H1 (cell line): ENCODE data around the gene TRIM31. TPM values are rescaled to one million over a fixed set of nuclear protein-coding genes. Genes with fewer than 3 reads are reported as not detected.

Experiments used
- CTCF ChIA-PET: fragments of 300-600 bp; sonication (Branson Sonifier 250); formaldehyde crosslinking; loops from one replicate; lab custom pipeline; 2021; ENCODE audit not compliant: partially characterized antibody; lab: Charles Lee
- POLR2A ChIA-PET: fragments of 300-600 bp; sonication (Branson Sonifier 250); formaldehyde crosslinking; loops from one replicate; lab custom pipeline; 2021; ENCODE audit warnings: inconsistent platforms; ENCODE audit not compliant: partially characterized antibody; lab: Charles Lee
- DNase-seq, 2 experiments: peaks; one replicate each; pipeline versions ENCODE4 v3.0.0 to v3.0.0-alpha.2; 2010 to 2022; ENCODE audit warnings: low spot score in 2 of 2, low read depth in 1 of 2, mixed read lengths in 1 of 2
- FAIRE-seq: peaks from 2 replicates; lab custom pipeline; 2011; peaks lifted over from hg19 to GRCh38; lab: Jason Lieb, UNC
- H2AFZ ChIP-seq: 2 replicates; pipeline ENCODE4 v1.8.1; 2012; ENCODE audit warnings: low read length, inconsistent platforms
- H2AK5ac ChIP-seq: 2 replicates; pipeline ENCODE4 v1.6.1; 2013; ENCODE audit warnings: low read depth, low read length
- H2BK120ac ChIP-seq: replicated peaks from 2 replicates; pipeline ENCODE3; 2013; ENCODE audit warnings: low read depth, low read length, inconsistent platforms
- H2BK12ac ChIP-seq: 2 replicates; pipeline ENCODE4 v1.6.1; 2013; ENCODE audit warnings: low read depth, low read length
- H2BK15ac ChIP-seq: 2 replicates; pipeline ENCODE4 v1.6.1; 2013; ENCODE audit warnings: low read length
- H2BK20ac ChIP-seq: 2 replicates; pipeline ENCODE4 v1.6.1; 2013; ENCODE audit warnings: low read length
- H2BK5ac ChIP-seq: 2 replicates; pipeline ENCODE4 v1.6.1; 2013; ENCODE audit warnings: low read depth, low read length
- H3K14ac ChIP-seq: 2 replicates; pipeline ENCODE4 v1.6.1; 2013; ENCODE audit warnings: inconsistent platforms; ENCODE audit not compliant: insufficient read length
- H3K18ac ChIP-seq: 2 replicates; pipeline ENCODE4 v1.6.1; 2013; ENCODE audit warnings: low read length; ENCODE audit errors: extremely low read depth
- H3K23ac ChIP-seq: 2 replicates; pipeline ENCODE4 v1.6.1; 2013; ENCODE audit warnings: inconsistent platforms; ENCODE audit not compliant: insufficient read length
- H3K23me2 ChIP-seq: 2 replicates; pipeline ENCODE4 v1.6.1; 2013; ENCODE audit warnings: low read depth, low read length
- H3K27ac ChIP-seq: 2 replicates; pipeline ENCODE4 v1.6.1; 2011; ENCODE audit warnings: low read depth, low read length, inconsistent platforms
- H3K27me3 ChIP-seq, 4 experiments: replicated peaks in 1 of 4; 1 replicate in 1 of 4; 2 replicates in 3 of 4; pipeline versions ENCODE4 v1.6.1 to v1.8.1; 2011 to 2013; ENCODE audit warnings: low read length in 3 of 4, mild to moderate bottlenecking in 3 of 4, inconsistent platforms in 2 of 4, mixed read lengths in 2 of 4, moderate library complexity in 1 of 4; ENCODE audit not compliant: control insufficient read depth in 3 of 4, insufficient read depth in 3 of 4; ENCODE audit errors: extremely low read depth in 1 of 4
- H3K36me3 ChIP-seq, 4 experiments: 2 replicates each; pipeline versions ENCODE4 v1.6.1 to v1.8.1; 2011 to 2013; ENCODE audit warnings: mild to moderate bottlenecking in 4 of 4, low read length in 3 of 4, moderate library complexity in 2 of 4, control low read depth in 1 of 4, inconsistent platforms in 1 of 4; ENCODE audit not compliant: insufficient read depth in 4 of 4, control insufficient read depth in 2 of 4
- H3K4ac ChIP-seq: replicated peaks from 2 replicates; pipeline ENCODE3; 2013; ENCODE audit warnings: low read length, low read depth, mixed read lengths, inconsistent platforms; ENCODE audit not compliant: insufficient read length
- H3K4me1 ChIP-seq, 4 experiments: replicated peaks in 1 of 4; 1 replicate in 1 of 4; 2 replicates in 3 of 4; pipeline versions ENCODE4 v1.6.1 to v1.8.1; 2011 to 2013; ENCODE audit warnings: low read length in 3 of 4, inconsistent platforms in 2 of 4, mixed read lengths in 1 of 4; ENCODE audit not compliant: insufficient read depth in 4 of 4, control insufficient read depth in 3 of 4
- H3K4me2 ChIP-seq, 2 experiments: 2 replicates each; pipeline versions ENCODE4 v1.6.1 to v1.8.1; 2011 to 2013; ENCODE audit warnings: low read depth in 2 of 2, low read length in 2 of 2, control low read depth in 1 of 2, inconsistent platforms in 1 of 2, mild to moderate bottlenecking in 1 of 2; ENCODE audit not compliant: insufficient read depth in 1 of 2
- H3K4me3 ChIP-seq, 4 experiments: fragments of 200-600, 300-600 bp in 1 of 4; sonication (generic), shearing (Covaris generic), sonication (Bioruptor Twin) in 1 of 4; 2 replicates each; pipeline versions ENCODE4 v1.5.1 to v1.8.1; 2011 to 2016; ENCODE audit warnings: low read length in 4 of 4, low read depth in 3 of 4, control low read depth in 2 of 4, inconsistent platforms in 2 of 4, mild to moderate bottlenecking in 2 of 4, mixed read lengths in 1 of 4, moderate library complexity in 1 of 4; ENCODE audit not compliant: insufficient read depth in 2 of 4; ENCODE audit errors: extremely low read depth in 1 of 4
- H3K56ac ChIP-seq: replicated peaks from 2 replicates; pipeline ENCODE3; 2013; ENCODE audit warnings: low read depth, mild to moderate bottlenecking, mixed read lengths, low read length, inconsistent platforms; ENCODE audit not compliant: insufficient read length
- H3K79me1 ChIP-seq: 2 replicates; pipeline ENCODE4 v1.6.1; 2013; ENCODE audit warnings: low read depth, low read length, control low read depth
- H3K79me2 ChIP-seq, 2 experiments: 2 replicates each; pipeline versions ENCODE4 v1.6.1 to v1.8.1; 2012 to 2013; ENCODE audit warnings: low read length in 2 of 2, mild to moderate bottlenecking in 2 of 2, inconsistent platforms in 1 of 2; ENCODE audit not compliant: insufficient read depth in 2 of 2, control insufficient read depth in 1 of 2
- H3K9ac ChIP-seq, 4 experiments: replicated peaks in 1 of 4; 1 replicate in 1 of 4; 2 replicates in 3 of 4; pipeline versions ENCODE4 v1.6.1 to v1.8.1; 2011 to 2013; ENCODE audit warnings: low read depth in 3 of 4, low read length in 3 of 4, control low read depth in 2 of 4, mild to moderate bottlenecking in 2 of 4, moderate library complexity in 2 of 4, inconsistent platforms in 1 of 4; ENCODE audit errors: extremely low read depth in 1 of 4
- H3K9me3 ChIP-seq, 2 experiments: 2 replicates each; pipeline versions ENCODE4 v1.6.1 to v1.8.1; 2012 to 2013; ENCODE audit warnings: mild to moderate bottlenecking in 2 of 2, moderate library complexity in 2 of 2, control low read depth in 1 of 2, inconsistent platforms in 1 of 2, low read depth in 1 of 2, low read length in 1 of 2, mixed read lengths in 1 of 2; ENCODE audit not compliant: insufficient read depth in 2 of 2
- H4K20me1 ChIP-seq, 2 experiments: replicated peaks in 1 of 2; 2 replicates each; pipeline versions ENCODE3 to v1.8.1; 2011 to 2013; ENCODE audit warnings: inconsistent platforms in 2 of 2, low read length in 2 of 2, mild to moderate bottlenecking in 1 of 2; ENCODE audit not compliant: insufficient read depth in 2 of 2, control insufficient read depth in 1 of 2
- H4K5ac ChIP-seq: 2 replicates; pipeline ENCODE4 v1.6.1; 2013; ENCODE audit warnings: low read length, low read depth, mixed read lengths, inconsistent platforms; ENCODE audit not compliant: insufficient read length
- H4K8ac ChIP-seq: 2 replicates; pipeline ENCODE4 v1.8.0; 2013; ENCODE audit warnings: mild to moderate bottlenecking, moderate library complexity, low read length, inconsistent platforms; ENCODE audit not compliant: insufficient read depth; ENCODE audit errors: extremely low read depth
- H4K91ac ChIP-seq: replicated peaks from 2 replicates; pipeline ENCODE3; 2013; ENCODE audit warnings: low read length, mixed read lengths, inconsistent platforms; ENCODE audit not compliant: insufficient read length
- ATF2 ChIP-seq: IDR thresholded peaks from 2 replicates; pipeline ENCODE4 v1.6.1; 2012; ENCODE audit warnings: low read length, inconsistent platforms
- EZH2 ChIP-seq: fragments of 200-600 bp; sonication (generic); IDR thresholded peaks from 2 replicates; pipeline ENCODE4 v1.7.1; 2012; ENCODE audit warnings: low read depth, mild to moderate bottlenecking, moderate library complexity, low read length, inconsistent platforms; ENCODE audit not compliant: severe bottlenecking
- SIN3A ChIP-seq, 2 experiments: IDR thresholded peaks in 1 of 2; conservative IDR thresholded peaks in 1 of 2; 2 replicates each; pipeline ENCODE4 v1.6.1; 2011 to 2012; ENCODE audit warnings: low read length in 2 of 2, improper control_type of control experiment in 1 of 2, low read depth in 1 of 2, mild to moderate bottlenecking in 1 of 2
- WGBS, 2 experiments: shearing (Covaris generic) in 1 of 2; methylation state at CpG; one replicate each; pipeline versions ENCODE4 v1.1.6 to v1.1.7; 2013 to 2015; ENCODE audit warnings: low lambda C conversion rate in 2 of 2, mixed read lengths in 2 of 2, inconsistent platforms in 1 of 2, low coverage in 1 of 2, missing lambda C conversion rate in 1 of 2; ENCODE audit not compliant: insufficient replicate concordance in 2 of 2, insufficient coverage in 1 of 2, insufficient read length in 1 of 2; ENCODE audit errors: extremely low coverage in 1 of 2, missing lambda C conversion rate in 1 of 2; 5-methylcytosine and 5-hydroxymethylcytosine counted together
- polyA plus RNA-seq, 7 experiments: library from polyadenylated mRNA; depleted of rRNA in 3 of 7; stranded (reverse) in 5 of 7; unstranded in 2 of 7; fragments of >200 nt in 5 of 7; fragments of 200-250 nt in 2 of 7; gene quantifications; 1 replicate in 5 of 7; 2 replicates in 1 of 7; 4 replicates in 1 of 7; pipeline versions ENCODE4 v1.2.1 to v1.2.3, GENCODE V29; 2011 to 2013; ENCODE audit warnings: missing spikeins in 2 of 7, mixed read lengths in 2 of 7
- total RNA-seq: library from RNA; stranded (reverse); fragmentation: NEBNext Ultra II Directional; extraction: Animal tissue kit (Norgen Biotek cat#: 25700); gene quantifications from 2 replicates; pipeline ENCODE4 v1.2.1, GENCODE V29; 2021

Gene TRIM31
- total and polyA plus RNA-seq, 2 of the 8 experiments (the other 6 are each of a cell fraction or from before 2014, with no cell fraction given) = not detected

DNA sequence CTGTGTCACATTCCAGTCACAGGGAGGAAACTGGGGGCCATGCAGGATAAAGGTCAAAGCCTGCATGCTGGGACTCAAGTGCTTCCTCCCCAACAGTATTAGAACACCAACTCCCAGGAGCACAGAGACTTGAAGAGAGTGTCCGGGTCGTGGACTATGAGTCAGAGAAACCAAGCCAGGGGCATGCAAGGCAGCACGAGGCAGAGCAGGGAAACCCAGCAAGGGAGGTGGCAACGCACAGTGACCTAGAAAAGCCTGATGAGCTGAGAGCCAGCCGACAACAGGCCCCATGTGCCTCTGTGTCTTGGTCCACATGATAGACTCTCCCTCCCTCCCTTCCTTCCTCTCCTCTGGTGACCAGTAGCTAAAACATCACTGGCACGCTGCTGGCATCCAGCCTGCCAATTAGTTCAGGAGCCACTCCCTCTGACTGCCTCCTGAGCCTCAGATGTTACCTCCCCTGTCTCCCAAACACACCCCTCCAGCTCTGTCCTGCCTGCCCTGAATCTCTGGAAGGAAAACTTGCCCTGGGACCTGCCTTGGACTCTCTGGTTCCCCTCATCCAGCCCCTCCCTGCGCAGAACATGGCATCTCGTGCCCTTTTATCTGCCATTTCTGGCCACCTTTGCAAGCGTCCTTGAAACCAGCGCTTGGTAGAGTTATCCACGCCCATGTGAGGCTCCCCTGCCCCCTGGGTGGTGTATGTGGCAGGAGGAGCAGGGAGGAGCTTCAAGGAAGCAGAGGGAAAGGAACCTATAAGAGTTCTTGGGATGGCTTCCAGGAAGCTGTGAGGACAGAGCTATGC is 21.1 kb downstream of the TRIM31 start:
- Histone ChIP-seq H3K9ac (no peak overlapping the region), H3K4me1 (peaks cover 0 to 5% (median 0%) of the 10 kb centered on the region in 4 experiments; a peak in 2 of 7 replicates), H3K4me3 (no peak overlapping the region), H3K23me2 (0 out of 2 replicates have a peak, but pooled peaks cover 1% of the 10 kb centered on the region), H2BK5ac (no peak overlapping the region), H4K5ac (no peak overlapping the region), H3K14ac (no peak overlapping the region), H3K56ac (no peak overlapping the region), H2BK20ac (no peak overlapping the region), H3K36me3 (no peaks in the 10 kb centered on the region), H2BK120ac (no peak overlapping the region), H3K23ac (no peak overlapping the region), H2AK5ac (no peak overlapping the region), H3K4ac (no peak overlapping the region), H3K27me3 (peaks cover 0 to 11% (median 0%) of the 10 kb centered on the region in 4 experiments; a peak in 3 of 7 replicates), H3K18ac (peak overlapping the region; percentile 71), H3K27ac (no peak overlapping the region), H4K91ac (no peak overlapping the region), H3K79me1 (no peaks in the 10 kb centered on the region), H3K79me2 (no peaks in the 10 kb centered on the region), H4K8ac (peak overlapping the region; percentile 51; the same call in 1 of the 2 replicates), H2BK15ac (no peak overlapping the region), H3K9me3 (peaks cover 0 to 7% of the 10 kb centered on the region in 2 experiments; a peak in 1 of 4 replicates), H4K20me1 (no peaks in the 10 kb centered on the region), H3K4me2 (no peak overlapping the region), H2BK12ac (no peak overlapping the region), H2AFZ (peak overlapping the region; percentile 72; the same call in 1 of the 2 replicates)
- no peak for DNase-seq
- 78% methylated on average over 10 of the region's 11 CpGs; no CpG with 5 or more reads in 1 of the 2 experiments for WGBS, 2 experiments
- ChIA-PET CTCF (interaction anchor here (0.9 to 4.5 kb wide), 7 partner anchors 12 to 78 kb away, joined by 3 to 23 read pairs (median 3); partner anchors contain the start of gene PPP1R11), POLR2A (interaction anchor here (1.2 to 2.3 kb wide), 2 partner anchors 10 to 30 kb away, joined by 3 to 9 read pairs; partner anchors contain the start of gene POLR1H)
- no peak for FAIRE-seq
- TF ChIP-seq SIN3A (conservative IDR thresholded peaks at IDR 0.05 in 1 of 2, IDR thresholded peaks at IDR 0.05 in 1 of 2; ENCODE audit: low read depth in 1 of 2, low read length in 2 of 2) (no peak), EZH2 (no peak), ATF2 (no peak)
